ENCODE results near the gene OR2K2.
"Not testable (repeated sequence)": the region's sequence is repeated elsewhere in the genome, so short reads cannot be mapped to it uniquely, and the experiment has no call there.

Gene OR2K2

DNA sequence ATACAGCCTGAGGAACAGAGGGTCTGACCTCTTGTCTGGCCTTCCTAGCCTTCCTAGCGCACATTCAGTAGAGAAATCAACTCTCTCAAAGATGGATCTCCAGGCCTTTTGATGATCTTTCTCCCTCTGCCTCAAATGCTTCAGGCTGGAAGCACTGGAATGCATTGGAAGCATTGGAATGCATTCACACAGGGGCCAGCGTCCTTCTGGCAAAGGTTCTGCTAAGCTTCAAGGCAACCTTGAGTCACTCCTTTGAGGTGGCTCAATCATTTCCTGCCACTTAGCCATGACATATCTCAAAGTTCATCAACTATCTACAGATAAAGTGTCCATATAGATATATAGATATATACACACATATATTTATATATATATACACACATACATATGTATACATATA is 42.9 kb downstream of the OR2K2 start:
- no peak overlapping the region for H3K4me3 ChIP-seq (ENCODE audit: low read depth, low read length)
- no peak overlapping the region for H4K91ac ChIP-seq (ENCODE audit: low read depth, low read length)
- H4K8ac ChIP-seq (ENCODE audit: low read depth, low read length) = no peak overlapping the region
- no peak overlapping the region for H3K9ac ChIP-seq (ENCODE audit: low read length)
- DNase-seq = peak; percentile 71 to 74
- H3K4me2 ChIP-seq (ENCODE audit: low read length) = no peak overlapping the region
- no peak overlapping the region for H2BK120ac ChIP-seq (ENCODE audit: insufficient read depth, low read length, poor library complexity)
- no peak overlapping the region for H2AK5ac ChIP-seq (ENCODE audit: low read length)
- no peaks in the 10 kb centered on the region for H3K9me3 ChIP-seq (ENCODE audit: insufficient read depth, low read depth, low read length)
- no peaks in the 10 kb centered on the region for H3K27me3 ChIP-seq (ENCODE audit: insufficient read depth, low read length)
- no peaks in the 10 kb centered on the region for H3K36me3 ChIP-seq (ENCODE audit: control insufficient read depth in 1 of 2, insufficient read depth in 2 of 2, low read length in 2 of 2)
- H3K14ac ChIP-seq (ENCODE audit: low read length) = no peak overlapping the region
- no peak overlapping the region for H3K18ac ChIP-seq (ENCODE audit: low read length)
- H2BK12ac ChIP-seq (ENCODE audit: low read length) = peak overlapping the region; percentile 1
- H3K4ac ChIP-seq (ENCODE audit: low read depth, low read length) = no peak overlapping the region
- H3K79me2 ChIP-seq (ENCODE audit: control insufficient read depth, insufficient read depth, low read length, poor library complexity) = no peaks in the 10 kb centered on the region
- peaks cover 6% of the 10 kb centered on the region for H3K79me1 ChIP-seq (ENCODE audit: low read length)
- peak overlapping the region; percentile 55 for H3K27ac ChIP-seq (ENCODE audit: low read depth, low read length)
- H2AFZ ChIP-seq (ENCODE audit: insufficient read depth, low read length, poor library complexity) = no peak overlapping the region
- peaks cover 6 to 8% of the 10 kb centered on the region in 2 experiments for H3K4me1 ChIP-seq (ENCODE audit: control insufficient read depth in 1 of 2, insufficient read depth in 2 of 2, low read length in 2 of 2)
- no CpG with 5 or more reads among the region's 2 CpGs for WGBS (ENCODE audit: extremely low coverage, insufficient coverage, insufficient read length)
- no peak overlapping the region for H4K12ac ChIP-seq (ENCODE audit: low read depth, low read length)
- no peak overlapping the region for H3K23ac ChIP-seq (ENCODE audit: low read length)
- H2BK5ac ChIP-seq (ENCODE audit: low read depth, low read length, poor library complexity) = no peak overlapping the region

DNA sequence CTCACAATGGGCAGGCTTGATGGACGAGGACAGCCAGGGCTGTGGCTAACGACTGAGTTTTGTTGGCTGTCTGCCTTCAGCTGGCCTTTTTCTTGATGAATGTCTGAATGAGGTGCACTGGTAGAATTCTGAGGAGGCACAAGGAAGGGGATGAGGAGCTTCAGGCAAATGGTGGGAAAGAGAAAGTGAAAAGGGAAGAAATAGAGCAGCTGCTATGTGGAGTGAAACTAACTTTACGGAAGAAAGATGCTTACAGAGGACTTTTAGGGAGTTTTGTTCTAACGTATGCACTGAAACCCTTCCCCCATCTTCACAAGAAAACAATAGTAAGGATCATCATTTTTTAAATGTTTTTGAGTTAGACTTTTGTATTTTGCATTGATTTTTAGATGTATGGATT is 45.3 kb downstream of the OR2K2 start:
- Histone ChIP-seq H3K4ac (ENCODE audit: low read depth, low read length) (no peak overlapping the region), H3K9ac (ENCODE audit: low read length) (no peak overlapping the region), H2BK12ac (ENCODE audit: low read length) (no peak overlapping the region), H4K8ac (ENCODE audit: low read depth, low read length) (no peak overlapping the region), H2BK120ac (ENCODE audit: insufficient read depth, low read length, poor library complexity) (no peak overlapping the region), H3K27me3 (ENCODE audit: insufficient read depth, low read length) (no peaks in the 10 kb centered on the region), H3K36me3 (ENCODE audit: control insufficient read depth in 1 of 2, insufficient read depth in 2 of 2, low read length in 2 of 2) (no peaks in the 10 kb centered on the region), H3K4me3 (ENCODE audit: low read depth, low read length) (no peak overlapping the region), H3K27ac (ENCODE audit: low read depth, low read length) (no peak overlapping the region), H3K79me2 (ENCODE audit: control insufficient read depth, insufficient read depth, low read length, poor library complexity) (no peaks in the 10 kb centered on the region), H4K91ac (ENCODE audit: low read depth, low read length) (no peak overlapping the region), H4K12ac (ENCODE audit: low read depth, low read length) (no peak overlapping the region), H3K18ac (ENCODE audit: low read length) (no peak overlapping the region), H3K4me2 (ENCODE audit: low read length) (no peak overlapping the region), H3K4me1 (ENCODE audit: control insufficient read depth in 1 of 2, insufficient read depth in 2 of 2, low read length in 2 of 2) (peaks cover 6 to 8% of the 10 kb centered on the region in 2 experiments), H2AFZ (ENCODE audit: insufficient read depth, low read length, poor library complexity) (no peak overlapping the region), H2BK5ac (ENCODE audit: low read depth, low read length, poor library complexity) (no peak overlapping the region), H3K14ac (ENCODE audit: low read length) (no peak overlapping the region), H3K79me1 (ENCODE audit: low read length) (peaks cover 6% of the 10 kb centered on the region), H3K23ac (ENCODE audit: low read length) (no peak overlapping the region), H3K9me3 (ENCODE audit: insufficient read depth, low read depth, low read length) (no peaks in the 10 kb centered on the region), H2AK5ac (ENCODE audit: low read length) (no peak overlapping the region)
- no peak for DNase-seq
- WGBS (ENCODE audit: extremely low coverage, insufficient coverage, insufficient read length) = no CpG with 5 or more reads among the region's 4 CpGs

DNA sequence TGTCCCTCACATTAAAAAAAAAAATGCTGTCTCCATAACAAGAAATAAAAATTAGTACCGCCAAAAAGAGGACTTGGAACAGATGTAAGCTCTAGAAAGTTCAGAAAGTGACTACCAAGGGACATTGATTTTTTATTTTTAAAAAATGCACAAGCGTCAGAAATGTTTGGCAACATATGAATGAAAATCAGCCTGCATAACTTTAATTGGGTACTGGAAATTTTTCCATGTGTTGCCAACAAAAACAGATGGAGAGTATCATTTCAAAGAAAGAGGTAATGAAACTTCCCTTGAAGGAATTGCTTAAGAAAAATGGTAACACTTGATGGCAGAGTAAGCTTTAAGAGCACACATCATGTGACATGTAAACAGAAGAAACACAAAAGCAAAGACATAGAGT is 47.2 kb downstream of the OR2K2 start:
- Histone ChIP-seq H3K23ac (ENCODE audit: low read length) (no peak overlapping the region), H2BK5ac (ENCODE audit: low read depth, low read length, poor library complexity) (no peak overlapping the region), H3K79me1 (ENCODE audit: low read length) (peaks cover 5% of the 10 kb centered on the region), H3K14ac (ENCODE audit: low read length) (no peak overlapping the region), H4K8ac (ENCODE audit: low read depth, low read length) (no peak overlapping the region), H2BK12ac (ENCODE audit: low read length) (no peak overlapping the region), H3K4me2 (ENCODE audit: low read length) (no peak overlapping the region), H4K91ac (ENCODE audit: low read depth, low read length) (no peak overlapping the region), H3K27ac (ENCODE audit: low read depth, low read length) (no peak overlapping the region), H3K4me1 (ENCODE audit: control insufficient read depth in 1 of 2, insufficient read depth in 2 of 2, low read length in 2 of 2) (peaks cover 6 to 8% of the 10 kb centered on the region in 2 experiments), H3K4ac (ENCODE audit: low read depth, low read length) (no peak overlapping the region), H3K9me3 (ENCODE audit: insufficient read depth, low read depth, low read length) (no peaks in the 10 kb centered on the region), H3K18ac (ENCODE audit: low read length) (no peak overlapping the region), H2AK5ac (ENCODE audit: low read length) (no peak overlapping the region), H3K79me2 (ENCODE audit: control insufficient read depth, insufficient read depth, low read length, poor library complexity) (no peaks in the 10 kb centered on the region), H3K4me3 (ENCODE audit: low read depth, low read length) (no peak overlapping the region), H2BK120ac (ENCODE audit: insufficient read depth, low read length, poor library complexity) (no peak overlapping the region), H3K36me3 (ENCODE audit: control insufficient read depth in 1 of 2, insufficient read depth in 2 of 2, low read length in 2 of 2) (no peaks in the 10 kb centered on the region), H3K9ac (ENCODE audit: low read length) (no peak overlapping the region), H4K12ac (ENCODE audit: low read depth, low read length) (no peak overlapping the region), H3K27me3 (ENCODE audit: insufficient read depth, low read length) (no peaks in the 10 kb centered on the region), H2AFZ (ENCODE audit: insufficient read depth, low read length, poor library complexity) (no peak overlapping the region)
- WGBS (ENCODE audit: extremely low coverage, insufficient coverage, insufficient read length) = no CpG with 5 or more reads among the region's 2 CpGs
- DNase-seq = no peak

DNA sequence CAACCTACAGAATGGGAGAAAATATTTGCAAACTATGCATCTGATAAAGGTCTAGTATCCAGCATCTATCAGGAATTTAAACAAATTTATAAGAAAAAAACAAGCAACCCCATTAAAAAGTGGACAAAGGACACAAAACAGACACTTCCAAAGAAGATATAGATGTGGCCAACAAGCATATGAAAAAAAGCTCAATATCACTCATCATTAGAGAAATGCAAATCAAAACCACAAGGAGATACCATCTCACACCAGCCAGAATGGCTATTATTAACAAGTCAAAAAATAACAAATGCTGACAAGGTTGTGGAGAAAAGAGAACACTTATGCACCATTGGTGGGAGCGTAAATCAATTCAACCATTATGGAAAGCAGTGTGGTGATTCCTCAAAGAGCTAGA is 49.2 kb downstream of the OR2K2 start:
- not testable (repeated sequence) for H3K79me1 ChIP-seq (ENCODE audit: low read length); H3K18ac ChIP-seq (ENCODE audit: low read length); H3K4me1 ChIP-seq (ENCODE audit: control insufficient read depth in 1 of 2, insufficient read depth in 2 of 2, low read length in 2 of 2); H4K8ac ChIP-seq (ENCODE audit: low read depth, low read length); H2AK5ac ChIP-seq (ENCODE audit: low read length); H3K14ac ChIP-seq (ENCODE audit: low read length); H3K79me2 ChIP-seq (ENCODE audit: control insufficient read depth, insufficient read depth, low read length, poor library complexity); H3K27ac ChIP-seq (ENCODE audit: low read depth, low read length); H4K91ac ChIP-seq (ENCODE audit: low read depth, low read length); H2BK12ac ChIP-seq (ENCODE audit: low read length); H4K12ac ChIP-seq (ENCODE audit: low read depth, low read length); H3K4me2 ChIP-seq (ENCODE audit: low read length); H3K27me3 ChIP-seq (ENCODE audit: insufficient read depth, low read length); H3K9ac ChIP-seq (ENCODE audit: low read length); H3K36me3 ChIP-seq (ENCODE audit: control insufficient read depth in 1 of 2, insufficient read depth in 2 of 2, low read length in 2 of 2); H2AFZ ChIP-seq (ENCODE audit: insufficient read depth, low read length, poor library complexity); H3K23ac ChIP-seq (ENCODE audit: low read length); H3K4me3 ChIP-seq (ENCODE audit: low read depth, low read length); H3K9me3 ChIP-seq (ENCODE audit: insufficient read depth, low read depth, low read length); H2BK120ac ChIP-seq (ENCODE audit: insufficient read depth, low read length, poor library complexity); DNase-seq; H2BK5ac ChIP-seq (ENCODE audit: low read depth, low read length, poor library complexity); H3K4ac ChIP-seq (ENCODE audit: low read depth, low read length)
- no CpG with 5 or more reads among the region's 1 CpG for WGBS (ENCODE audit: extremely low coverage, insufficient coverage, insufficient read length)

Data from trophoblast cell (in vitro differentiated cells and primary cell).